GM12878 (cell line): ENCODE results near the gene CAMKMT. TPM values are rescaled to one million over a fixed set of nuclear protein-coding genes. Genes with fewer than 3 reads are reported as not detected.

Experiments used
- ATAC-seq: fragments of 200-7000 bp; cut with Tn5 transposase; 3 replicates; pipeline ENCODE4 v1.9.1; 2020; ENCODE audit warnings: mild to moderate bottlenecking, moderate library complexity
- BruUV-seq: library from RNA; stranded (reverse); fragments of 400-500 nt; replicated peaks from 2 replicates; lab custom pipeline; 2021; lab: Mats Ljungman, UMichigan
- CTCF ChIA-PET: fragments of 300-600 bp; sonication (Branson Sonifier 250); formaldehyde crosslinking; extraction: SDS; loops from one replicate; lab custom pipeline; 2021; ENCODE audit warnings: inconsistent platforms; lab: Yijun Ruan, JAX
- POLR2A ChIA-PET: fragments of 350-600 bp; formaldehyde crosslinking; extraction: SDS; loops from one replicate; lab custom pipeline; 2021; ENCODE audit warnings: inconsistent platforms; lab: Charles Lee
- RAD21 ChIA-PET: fragments of 300-600 bp; sonication (Branson Sonifier 250); formaldehyde crosslinking; loops from one replicate; lab custom pipeline; 2023; ENCODE audit warnings: antibody characterized with exemption; ENCODE audit not compliant: unreplicated experiment; lab: Charles Lee
- SMC1A ChIA-PET: fragments of 300-600 bp; sonication (Branson Sonifier 250); formaldehyde crosslinking; loops from one replicate; lab custom pipeline; 2023; ENCODE audit not compliant: unreplicated experiment, uncharacterized antibody; lab: Charles Lee
- DNase-seq: peaks from one replicate; pipeline ENCODE4 v3.0.0-alpha.2; 2011; ENCODE audit warnings: low read depth, low spot score
- FAIRE-seq: peaks from 3 replicates; lab custom pipeline; 2011; peaks lifted over from hg19 to GRCh38; lab: Jason Lieb, UNC
- H2AFZ ChIP-seq: 2 replicates; pipeline ENCODE4 v1.6.0; 2011; ENCODE audit warnings: low read depth, low read length, control low read depth; ENCODE audit not compliant: control insufficient read depth
- H3K27ac ChIP-seq: 2 replicates; pipeline ENCODE4 v1.5.1; 2011; ENCODE audit warnings: control low read depth; ENCODE audit not compliant: control insufficient read depth, insufficient read depth
- H3K27me3 ChIP-seq, 2 experiments: replicated peaks in 1 of 2; 2 replicates each; pipeline versions ENCODE4 v1.6.0 to v1.6.1; 2011; ENCODE audit warnings: low read length in 1 of 2; ENCODE audit not compliant: control insufficient read depth in 2 of 2, insufficient read depth in 2 of 2
- H3K36me3 ChIP-seq, 2 experiments: 2 replicates each; pipeline ENCODE4 v1.5.1; 2011; ENCODE audit warnings: low read length in 1 of 2; ENCODE audit not compliant: control insufficient read depth in 2 of 2, insufficient read depth in 2 of 2
- H3K4me1 ChIP-seq: 2 replicates; pipeline ENCODE4 v1.6.1; 2011; ENCODE audit warnings: mild to moderate bottlenecking, low read length, moderate library complexity, mixed read lengths; ENCODE audit not compliant: control insufficient read depth, insufficient read depth
- H3K4me2 ChIP-seq: 2 replicates; pipeline ENCODE4 v1.6.0; 2011; ENCODE audit warnings: control low read depth; ENCODE audit not compliant: control insufficient read depth, insufficient read depth
- H3K4me3 ChIP-seq: fragments of 200-600 bp; sonication (generic); 2 replicates; pipeline ENCODE4 v1.5.1; 2016
- H3K79me2 ChIP-seq: 2 replicates; pipeline ENCODE4 v1.6.0; 2011; ENCODE audit warnings: low read length; ENCODE audit not compliant: control insufficient read depth, insufficient read depth
- H3K9ac ChIP-seq: 2 replicates; pipeline ENCODE4 v1.8.0; 2011; ENCODE audit warnings: low read length, control low read depth, mixed read lengths; ENCODE audit not compliant: control insufficient read depth, insufficient read depth
- H3K9me3 ChIP-seq: replicated peaks from 3 replicates; pipeline ENCODE4 v1.5.1; 2011; ENCODE audit warnings: mild to moderate bottlenecking, low read length; ENCODE audit not compliant: control insufficient read depth, insufficient read depth
- H4K20me1 ChIP-seq: 2 replicates; pipeline ENCODE4 v1.6.0; 2011; ENCODE audit not compliant: control insufficient read depth, insufficient read depth
- ASH2L ChIP-seq: fragments of 300-600, 200-600 bp; sonication (generic); IDR thresholded peaks from 2 replicates; pipeline ENCODE4 v1.6.1; 2017; ENCODE audit warnings: low read depth, mild to moderate bottlenecking, borderline replicate concordance
- BRCA1 ChIP-seq: IDR thresholded peaks from 2 replicates; pipeline ENCODE4 v1.6.1; 2011; ENCODE audit warnings: low read depth, low read length, improper control_type of control experiment
- CREM ChIP-seq: IDR thresholded peaks from 2 replicates; pipeline ENCODE4 v1.6.1; 2014; ENCODE audit warnings: antibody characterized with exemption, low read depth
- MTA2 ChIP-seq: fragments of 450-650 bp; IDR thresholded peaks from 2 replicates; pipeline ENCODE4 v1.6.1; 2016; ENCODE audit warnings: low read depth, mild to moderate bottlenecking, moderate library complexity
- MXI1 ChIP-seq: fragments of 150-350 bp; IDR thresholded peaks from 2 replicates; pipeline ENCODE4 v1.6.1; 2011; ENCODE audit warnings: low read depth, mild to moderate bottlenecking, inconsistent platforms, low read length, improper control_type of control experiment
- NFYA ChIP-seq: IDR thresholded peaks from 2 replicates; pipeline ENCODE4 v1.6.1; 2011; ENCODE audit warnings: low read depth, mild to moderate bottlenecking, low read length, improper control_type of control experiment, borderline replicate concordance
- POLR2A ChIP-seq: IDR thresholded peaks from 2 replicates; pipeline ENCODE4 v1.6.1; 2011; ENCODE audit warnings: low read depth, mild to moderate bottlenecking, low read length
- POLR2AphosphoS2 ChIP-seq: IDR thresholded peaks from 2 replicates; pipeline ENCODE4 v1.6.1; 2011; ENCODE audit warnings: low read depth, mild to moderate bottlenecking, low read length, improper control_type of control experiment, moderate library complexity
- POU2F2 ChIP-seq: IDR thresholded peaks from 3 replicates; pipeline ENCODE4 v1.6.1; 2011; ENCODE audit warnings: low read depth, mild to moderate bottlenecking, low read length, borderline replicate concordance
- RAD51 ChIP-seq: fragments of 450-650 bp; IDR thresholded peaks from 2 replicates; pipeline ENCODE4 v1.6.1; 2016; ENCODE audit warnings: moderate library complexity, mild to moderate bottlenecking, inconsistent platforms
- RCOR1 ChIP-seq: conservative IDR thresholded peaks from 2 replicates; pipeline ENCODE4 v1.6.1; 2012; ENCODE audit warnings: low read depth, low read length, improper control_type of control experiment
- SUPT20H ChIP-seq: IDR thresholded peaks from 2 replicates; pipeline ENCODE4 v1.6.1; 2011; ENCODE audit warnings: low read depth, mild to moderate bottlenecking, low read length, moderate library complexity, borderline replicate concordance; ENCODE audit not compliant: control insufficient read depth
- SUZ12 ChIP-seq: fragments of 200-600 bp; sonication (generic); IDR thresholded peaks from one replicate; pipeline ENCODE4 v1.6.1; 2018; ENCODE audit warnings: antibody characterized with exemption, mild to moderate bottlenecking; ENCODE audit not compliant: unreplicated experiment
- WRNIP1 ChIP-seq: IDR thresholded peaks from 2 replicates; pipeline ENCODE4 v1.6.1; 2011; ENCODE audit warnings: low read depth, low read length, improper control_type of control experiment, borderline replicate concordance
- ZNF274 ChIP-seq: IDR thresholded peaks from one replicate; pipeline ENCODE4 v1.8.0; 2011; ENCODE audit not compliant: insufficient read length, insufficient read depth
- WGBS: methylation state at CpG from one replicate; pipeline ENCODE4 v1.1.6; 2016; ENCODE audit warnings: low lambda C conversion rate; ENCODE audit not compliant: insufficient replicate concordance, insufficient coverage; ENCODE audit errors: missing lambda C conversion rate; 5-methylcytosine and 5-hydroxymethylcytosine counted together
- in situ Hi-C: fragments of 300-500 bp; cut with MboI; formaldehyde crosslinking; loops from 9 replicates; pipeline ENCODE4 v1.14.3; 2018; ENCODE audit warnings: mixed read lengths
- intact Hi-C: fragments of 100-400 bp; cut with micrococcal nuclease; formaldehyde crosslinking; loops from one replicate; pipeline ENCODE4 v1.14.2; 2022; ENCODE audit not compliant: unreplicated experiment
- polyA plus RNA-seq, 11 experiments: library from polyadenylated mRNA; depleted of rRNA in 4 of 11; unstranded in 6 of 11; stranded (reverse) in 5 of 11; fragments of >200 nt; fragmentation: Nextera tagmentation in 4 of 11; fragmentation: Illumina TruSeq in 1 of 11; extraction: Ambion mirVana in 4 of 11; extraction: Trizol in 1 of 11; gene quantifications; 1 replicate in 1 of 11; 2 replicates in 10 of 11; pipeline versions ENCODE4 v1.2.1 to v1.2.3, GENCODE V29; 2011 to 2016; ENCODE audit warnings: inconsistent platforms in 2 of 11, missing spikeins in 2 of 11, low read depth in 1 of 11
- total RNA-seq, 4 experiments: library from RNA; depleted of rRNA in 3 of 4; stranded (reverse); fragments of >200 nt in 3 of 4; fragmentation: Illumina TruSeq in 1 of 4; extraction: Trizol in 1 of 4; gene quantifications; 2 replicates each; pipeline versions ENCODE4 v1.2.1 to v1.2.3, GENCODE V29; 2013 to 2021
- TF ChIP-seq, protein P1 (sequence below): IDR thresholded peaks from 2 replicates; pipeline ENCODE4 v1.6.1; 2012; ENCODE audit warnings: mild to moderate bottlenecking, low read depth, low read length
- TF ChIP-seq, protein P2 (sequence below): fragments of 450-650 bp; IDR thresholded peaks from 2 replicates; pipeline ENCODE4 v1.6.1; 2017; ENCODE audit warnings: mild to moderate bottlenecking
- TF ChIP-seq, protein P3 (sequence below): fragments of 450-650 bp; IDR thresholded peaks from 2 replicates; pipeline ENCODE4 v1.6.1; 2017; ENCODE audit warnings: low read depth, mild to moderate bottlenecking, moderate library complexity

CAMKMT gene
- total and polyA plus RNA-seq, 10 of the 15 experiments (the other 5 are each of a cell fraction or from before 2014, with no cell fraction given) = 2.7 to 16.0 (median 11.8) TPM

DNA sequence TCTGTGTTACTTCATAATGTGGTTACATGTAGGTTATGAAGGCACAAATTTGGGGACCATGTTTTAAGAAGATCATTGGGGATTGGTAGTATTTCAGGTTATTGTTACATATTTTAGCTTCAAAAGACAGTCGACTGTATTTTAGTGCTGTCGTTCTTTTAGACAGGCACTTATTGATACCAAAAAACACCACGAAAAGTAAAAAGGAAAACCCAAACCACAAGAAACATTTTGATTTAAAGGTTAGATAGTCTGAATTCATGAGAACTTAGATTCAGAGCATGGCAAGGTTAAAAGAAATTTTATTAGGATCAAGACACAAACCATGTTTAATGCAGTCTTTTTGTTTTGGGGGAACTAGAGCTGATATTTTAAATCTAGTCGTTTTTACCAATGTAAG lies 209.0 kb downstream of the CAMKMT start:
- no TSS peak for BruUV-seq
- Histone ChIP-seq H3K4me2 (no peak overlapping the region), H3K9me3 (no peaks in the 10 kb centered on the region), H3K9ac (no peak overlapping the region), H3K27me3 (no peaks in the 10 kb centered on the region), H2AFZ (no peak overlapping the region), H3K27ac (no peak overlapping the region), H3K4me1 (peaks cover 5% of the 10 kb centered on the region), H4K20me1 (no peaks in the 10 kb centered on the region), H3K4me3 (no peak overlapping the region), H3K36me3 (no peaks in the 10 kb centered on the region), H3K79me2 (no peaks in the 10 kb centered on the region)
- 53% methylated on average over 4 of the region's 4 CpGs for WGBS
- intact Hi-C loops (loop anchor here (10.0 kb wide), 1 partner anchor 264 kb away; no protein-coding TSS in a partner anchor), in situ Hi-C loops (no loop called here)
- TF ChIP-seq MXI1 (no peak), SUZ12 (no peak), POU2F2 (no peak), NFYA (no peak), RAD51 (no peak), ASH2L (no peak), POLR2AphosphoS2 (no peak), CREM (no peak), POLR2A (no peak), MTA2 (no peak), WRNIP1 (no peak), RCOR1 (no peak), SUPT20H (no peak), ZNF274 (no peak), BRCA1 (no peak)
- TF ChIP-seq, protein P1, sequence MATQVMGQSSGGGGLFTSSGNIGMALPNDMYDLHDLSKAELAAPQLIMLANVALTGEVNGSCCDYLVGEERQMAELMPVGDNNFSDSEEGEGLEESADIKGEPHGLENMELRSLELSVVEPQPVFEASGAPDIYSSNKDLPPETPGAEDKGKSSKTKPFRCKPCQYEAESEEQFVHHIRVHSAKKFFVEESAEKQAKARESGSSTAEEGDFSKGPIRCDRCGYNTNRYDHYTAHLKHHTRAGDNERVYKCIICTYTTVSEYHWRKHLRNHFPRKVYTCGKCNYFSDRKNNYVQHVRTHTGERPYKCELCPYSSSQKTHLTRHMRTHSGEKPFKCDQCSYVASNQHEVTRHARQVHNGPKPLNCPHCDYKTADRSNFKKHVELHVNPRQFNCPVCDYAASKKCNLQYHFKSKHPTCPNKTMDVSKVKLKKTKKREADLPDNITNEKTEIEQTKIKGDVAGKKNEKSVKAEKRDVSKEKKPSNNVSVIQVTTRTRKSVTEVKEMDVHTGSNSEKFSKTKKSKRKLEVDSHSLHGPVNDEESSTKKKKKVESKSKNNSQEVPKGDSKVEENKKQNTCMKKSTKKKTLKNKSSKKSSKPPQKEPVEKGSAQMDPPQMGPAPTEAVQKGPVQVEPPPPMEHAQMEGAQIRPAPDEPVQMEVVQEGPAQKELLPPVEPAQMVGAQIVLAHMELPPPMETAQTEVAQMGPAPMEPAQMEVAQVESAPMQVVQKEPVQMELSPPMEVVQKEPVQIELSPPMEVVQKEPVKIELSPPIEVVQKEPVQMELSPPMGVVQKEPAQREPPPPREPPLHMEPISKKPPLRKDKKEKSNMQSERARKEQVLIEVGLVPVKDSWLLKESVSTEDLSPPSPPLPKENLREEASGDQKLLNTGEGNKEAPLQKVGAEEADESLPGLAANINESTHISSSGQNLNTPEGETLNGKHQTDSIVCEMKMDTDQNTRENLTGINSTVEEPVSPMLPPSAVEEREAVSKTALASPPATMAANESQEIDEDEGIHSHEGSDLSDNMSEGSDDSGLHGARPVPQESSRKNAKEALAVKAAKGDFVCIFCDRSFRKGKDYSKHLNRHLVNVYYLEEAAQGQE = no peak
- TF ChIP-seq, protein P2, sequence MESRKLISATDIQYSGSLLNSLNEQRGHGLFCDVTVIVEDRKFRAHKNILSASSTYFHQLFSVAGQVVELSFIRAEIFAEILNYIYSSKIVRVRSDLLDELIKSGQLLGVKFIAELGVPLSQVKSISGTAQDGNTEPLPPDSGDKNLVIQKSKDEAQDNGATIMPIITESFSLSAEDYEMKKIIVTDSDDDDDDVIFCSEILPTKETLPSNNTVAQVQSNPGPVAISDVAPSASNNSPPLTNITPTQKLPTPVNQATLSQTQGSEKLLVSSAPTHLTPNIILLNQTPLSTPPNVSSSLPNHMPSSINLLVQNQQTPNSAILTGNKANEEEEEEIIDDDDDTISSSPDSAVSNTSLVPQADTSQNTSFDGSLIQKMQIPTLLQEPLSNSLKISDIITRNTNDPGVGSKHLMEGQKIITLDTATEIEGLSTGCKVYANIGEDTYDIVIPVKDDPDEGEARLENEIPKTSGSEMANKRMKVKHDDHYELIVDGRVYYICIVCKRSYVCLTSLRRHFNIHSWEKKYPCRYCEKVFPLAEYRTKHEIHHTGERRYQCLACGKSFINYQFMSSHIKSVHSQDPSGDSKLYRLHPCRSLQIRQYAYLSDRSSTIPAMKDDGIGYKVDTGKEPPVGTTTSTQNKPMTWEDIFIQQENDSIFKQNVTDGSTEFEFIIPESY = no peak
- TF ChIP-seq, protein P3, sequence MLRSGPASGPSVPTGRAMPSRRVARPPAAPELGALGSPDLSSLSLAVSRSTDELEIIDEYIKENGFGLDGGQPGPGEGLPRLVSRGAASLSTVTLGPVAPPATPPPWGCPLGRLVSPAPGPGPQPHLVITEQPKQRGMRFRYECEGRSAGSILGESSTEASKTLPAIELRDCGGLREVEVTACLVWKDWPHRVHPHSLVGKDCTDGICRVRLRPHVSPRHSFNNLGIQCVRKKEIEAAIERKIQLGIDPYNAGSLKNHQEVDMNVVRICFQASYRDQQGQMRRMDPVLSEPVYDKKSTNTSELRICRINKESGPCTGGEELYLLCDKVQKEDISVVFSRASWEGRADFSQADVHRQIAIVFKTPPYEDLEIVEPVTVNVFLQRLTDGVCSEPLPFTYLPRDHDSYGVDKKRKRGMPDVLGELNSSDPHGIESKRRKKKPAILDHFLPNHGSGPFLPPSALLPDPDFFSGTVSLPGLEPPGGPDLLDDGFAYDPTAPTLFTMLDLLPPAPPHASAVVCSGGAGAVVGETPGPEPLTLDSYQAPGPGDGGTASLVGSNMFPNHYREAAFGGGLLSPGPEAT = no peak
- POLR2A ChIA-PET = no interaction called here
- ATAC-seq (peak; percentile 25; the same call in 2 of the 3 replicates), FAIRE-seq (no peak), DNase-seq (no peak)
- CTCF ChIA-PET = interaction anchor here (1.0 to 2.2 kb wide), 5 partner anchors 10 to 384 kb away, joined by 3 to 16 read pairs (median 3); no protein-coding TSS in a partner anchor
- RAD21 ChIA-PET = interaction anchor here (1.3 to 1.9 kb wide), 3 partner anchors 9 to 91 kb away, joined by 4 to 7 read pairs (median 6); no protein-coding TSS in a partner anchor
- SMC1A ChIA-PET = interaction anchor here (1.2 to 4.8 kb wide), 4 partner anchors 11 to 69 kb away, joined by 3 to 25 read pairs (median 6); no protein-coding TSS in a partner anchor
